Right cardiac atrium (tissue), 5 donors: ENCODE measurements around the gene GUCA1C. TPM values are rescaled to one million over a fixed set of nuclear protein-coding genes. Genes with fewer than 3 reads are reported as not detected.

ENCODE experiments used
- ATAC-seq, 2 donors: fragments of 200-7000 bp; cut with Tn5 transposase; one replicate each; pipeline versions ENCODE4 v1.8.0 to v1.9.1; 2020; ENCODE audit warnings: moderate library complexity in 2 of 2, mild to moderate bottlenecking in 1 of 2
- DNase-seq, 3 donors: peaks; one replicate each; pipeline ENCODE4 v3.0.0-alpha.2; 2020
- H3K27ac ChIP-seq: one replicate; pipeline ENCODE4 v1.5.1; 2013; ENCODE audit warnings: mild to moderate bottlenecking, low read length, control low read depth, moderate library complexity
- H3K27me3 ChIP-seq: one replicate; pipeline ENCODE4 v1.6.1; 2013; ENCODE audit not compliant: control insufficient read depth, insufficient read depth
- H3K4me1 ChIP-seq: one replicate; pipeline ENCODE4 v1.6.1; 2013; ENCODE audit warnings: low read length; ENCODE audit not compliant: control insufficient read depth, insufficient read depth
- H3K4me3 ChIP-seq: one replicate; pipeline ENCODE4 v1.5.1; 2013; ENCODE audit warnings: low read length, control low read depth
- H3K9me3 ChIP-seq: one replicate; pipeline ENCODE4 v1.6.1; 2013; ENCODE audit warnings: low read length; ENCODE audit not compliant: control insufficient read depth
- WGBS: extraction: QIAGEN DNeasy Blood & Tissue Kit; methylation state at CpG from one replicate; pipeline ENCODE4 v1.1.7; 2013; 5-methylcytosine and 5-hydroxymethylcytosine counted together
- intact Hi-C, 4 donors: fragments of 100-400 bp; cut with DNase I; formaldehyde crosslinking; loops; one replicate each; pipeline versions ENCODE4 v1.11.0 to v1.14.0; 2022 to 2023
- polyA plus RNA-seq: library from polyadenylated mRNA; stranded (reverse); fragments of 200-250 nt; gene quantifications from one replicate; pipeline ENCODE4 v1.2.3, GENCODE V29; 2013
- total RNA-seq, 4 donors: library from RNA; stranded (reverse); fragmentation: NEBNext Ultra II Directional; extraction: Animal tissue kit (Norgen Biotek cat#: 25700); gene quantifications; one replicate each; pipeline ENCODE4 v1.2.1, GENCODE V29; 2021
- donor health status: healthy with polysubstance abuse.
- donor health status: DM: no; HTN: yes; CAD: no.
- donor health status: DM: no; HTN: no; CAD: no.
- donor health status: DM: no; HTN: yes; CAD: no; lungs with severe emphysema.
- donor health status: DM: yes; HTN: yes; CAD: no.

The GUCA1C gene
- total and polyA plus RNA-seq, 5 donors, result not detected

DNA sequence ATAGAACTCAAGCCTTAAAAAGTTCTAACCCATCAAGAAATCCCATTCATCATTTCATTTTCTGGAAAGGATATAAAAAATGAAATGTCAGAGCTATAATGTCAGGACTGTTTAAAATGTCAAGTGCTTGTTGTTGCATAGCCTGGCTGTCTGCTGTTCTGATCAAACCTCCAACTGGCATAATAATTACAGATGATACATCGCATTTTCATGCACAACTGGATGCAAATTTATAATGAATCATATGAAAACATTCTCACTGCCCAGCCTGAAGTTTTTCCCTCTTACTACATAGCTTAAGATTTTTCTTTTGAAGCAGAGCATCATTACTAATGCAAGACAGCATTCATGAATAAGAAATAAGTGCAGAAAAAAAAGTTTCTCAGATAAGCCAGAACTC is 46.5 kb downstream of the GUCA1C start:
- ATAC-seq, result no peak
- Histone ChIP-seq H3K27ac (no peak overlapping the region), H3K9me3 (no peaks in the 10 kb centered on the region), H3K27me3 (no peaks in the 10 kb centered on the region), H3K4me3 (no peak overlapping the region), H3K4me1 (no peaks in the 10 kb centered on the region)
- DNase-seq, result no peak
- WGBS, result 69% methylated on average over 1 of the region's 1 CpG
- intact Hi-C loops, result no loop called here

DNA sequence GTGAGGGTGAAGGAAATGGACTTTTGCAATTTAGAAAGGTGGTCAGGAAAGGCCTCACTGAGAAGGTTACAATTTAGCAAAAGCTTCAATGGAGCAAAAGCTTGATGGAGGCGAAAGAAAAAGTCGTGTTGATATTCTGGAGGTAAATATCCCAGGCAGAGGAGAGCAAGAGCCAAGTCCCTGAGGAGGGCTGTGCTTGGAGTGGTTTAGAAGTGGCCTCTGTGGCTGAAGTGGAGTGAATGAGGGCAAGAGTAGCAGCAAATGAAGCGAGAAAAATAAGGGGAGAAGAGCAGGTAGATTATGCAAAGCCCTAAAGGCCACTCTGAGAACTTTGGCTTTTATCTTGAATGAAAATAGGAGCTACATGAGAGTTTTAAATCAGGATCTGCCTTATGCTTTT is 54.1 kb downstream of the GUCA1C start:
- no peak for ATAC-seq
- no peak overlapping the region for H3K4me3 ChIP-seq
- H3K4me1 ChIP-seq, result no peaks in the 10 kb centered on the region
- no peaks in the 10 kb centered on the region for H3K27me3 ChIP-seq
- 80% methylated on average over 3 of the region's 3 CpGs for WGBS
- no peaks in the 10 kb centered on the region for H3K9me3 ChIP-seq
- H3K27ac ChIP-seq, result no peak overlapping the region
- DNase-seq, result no peak
- intact Hi-C loops, result no loop called here

GRCh38 chr3:108897883-108898282 is 55.8 kb downstream of the GUCA1C start:
- Histone ChIP-seq H3K27ac (no peak overlapping the region), H3K27me3 (no peaks in the 10 kb centered on the region), H3K4me1 (no peaks in the 10 kb centered on the region), H3K9me3 (no peaks in the 10 kb centered on the region), H3K4me3 (no peak overlapping the region)
- intact Hi-C loops, result no loop called here
- 75% methylated on average over 3 of the region's 3 CpGs for WGBS
- DNase-seq (no peak), ATAC-seq (no peak)

DNA sequence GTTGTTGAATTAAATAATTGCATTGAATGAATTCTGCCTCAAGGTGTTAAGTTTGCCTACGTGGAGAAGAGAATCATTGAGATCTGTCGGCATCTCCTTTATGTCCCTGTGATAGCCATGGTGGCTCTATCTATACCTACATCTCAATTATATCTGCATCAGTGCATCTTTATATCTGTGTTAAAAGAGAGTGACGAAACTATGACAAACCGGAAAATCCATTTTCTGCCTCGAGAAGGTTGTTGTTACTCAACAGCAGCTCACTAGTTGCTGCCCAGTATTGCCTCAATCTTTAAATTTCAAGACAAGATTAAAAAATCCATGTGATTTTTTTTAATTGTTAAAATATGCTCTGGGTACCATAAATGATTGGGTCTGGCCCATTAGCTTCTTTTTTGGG is 58.7 kb downstream of the GUCA1C start:
- intact Hi-C loops, result no loop called here
- Histone ChIP-seq H3K27ac (no peak overlapping the region), H3K4me3 (no peak overlapping the region), H3K27me3 (no peaks in the 10 kb centered on the region), H3K4me1 (no peaks in the 10 kb centered on the region), H3K9me3 (no peaks in the 10 kb centered on the region)
- WGBS, result 85% methylated on average over 5 of the region's 5 CpGs
- ATAC-seq (no peak), DNase-seq (no peak)

- no peaks in the 10 kb centered on the region for H3K9me3 ChIP-seq
- intact Hi-C loops, result no loop called here
- DNase-seq (no peak), ATAC-seq (no peak)
- WGBS, result 68% methylated on average over 3 of the region's 3 CpGs
- H3K27me3 ChIP-seq, result no peaks in the 10 kb centered on the region
- H3K4me1 ChIP-seq, result no peaks in the 10 kb centered on the region
- no peak overlapping the region for H3K27ac ChIP-seq
- H3K4me3 ChIP-seq, result no peak overlapping the region
Measured at GRCh38 chr3:108891833-108892232, 61.8 kb downstream of the GUCA1C start.

- H3K4me3 ChIP-seq, result no peak overlapping the region
- 42% methylated on average over 2 of the region's 2 CpGs for WGBS
Measured at GRCh38 chr3:108887777-108888176, 65.9 kb downstream of the GUCA1C start.

DNA sequence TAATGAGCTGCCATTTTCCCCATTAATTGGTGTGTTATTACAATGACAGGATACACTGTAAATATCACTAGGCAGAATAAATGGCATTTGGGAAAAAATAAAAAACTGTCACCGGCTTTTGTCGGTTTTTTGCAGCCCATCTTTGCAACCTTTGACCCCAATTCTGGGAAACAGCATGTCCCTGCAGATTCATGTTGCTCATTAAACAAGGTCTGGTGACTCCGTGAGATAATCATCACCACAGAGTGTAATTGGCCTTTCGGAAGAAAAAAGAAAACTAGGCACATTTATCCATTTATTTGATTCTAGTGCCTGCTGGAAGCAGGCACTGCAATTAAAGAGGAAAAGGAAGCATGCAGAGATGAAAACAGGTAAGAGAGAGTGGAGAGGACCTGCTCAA is 66.6 kb downstream of the GUCA1C start:
- Histone ChIP-seq H3K27me3 (no peaks in the 10 kb centered on the region), H3K4me3 (no peak overlapping the region), H3K4me1 (no peaks in the 10 kb centered on the region), H3K9me3 (no peaks in the 10 kb centered on the region), H3K27ac (no peak overlapping the region)
- no peak for DNase-seq
- 83% methylated on average over 4 of the region's 4 CpGs for WGBS
- no peak for ATAC-seq
- intact Hi-C loops, result no loop called here

More at GRCh38 chr3:108887777-108888176, 65.9 kb downstream of the GUCA1C start:
- intact Hi-C loops, result no loop called here
- no peaks in the 10 kb centered on the region for H3K4me1 ChIP-seq
- no peaks in the 10 kb centered on the region for H3K27me3 ChIP-seq
- DNase-seq (no peak), ATAC-seq (no peak)
- no peak overlapping the region for H3K27ac ChIP-seq
- no peaks in the 10 kb centered on the region for H3K9me3 ChIP-seq

DNA sequence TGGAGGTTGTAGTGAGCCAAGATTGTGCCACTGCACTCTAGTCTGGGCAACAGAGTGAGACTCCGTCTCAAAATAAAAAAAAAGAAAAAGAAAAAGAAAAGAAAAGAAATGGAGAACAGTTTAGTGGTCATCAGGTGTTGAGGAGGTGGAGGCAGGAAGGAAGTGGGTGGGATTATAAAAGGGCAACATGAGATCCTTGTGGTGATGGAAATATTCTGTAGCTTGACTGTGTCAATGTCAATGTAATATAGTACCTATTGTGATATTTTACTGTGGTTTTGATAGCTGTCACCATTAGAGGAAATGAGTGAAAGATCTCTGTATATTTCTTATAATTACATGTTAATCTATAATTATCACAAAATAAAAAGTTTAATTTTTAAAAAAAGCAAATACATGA is 70.3 kb downstream of the GUCA1C start:
- WGBS, result 43% methylated on average over 1 of the region's 1 CpG
- no peak for ATAC-seq

GRCh38 chr3:108882762-108883161 is 70.9 kb downstream of the GUCA1C start:
- ATAC-seq (no peak), DNase-seq (no peak)
- Histone ChIP-seq H3K27ac (no peak overlapping the region), H3K4me1 (no peaks in the 10 kb centered on the region), H3K27me3 (no peaks in the 10 kb centered on the region), H3K9me3 (no peaks in the 10 kb centered on the region), H3K4me3 (no peak overlapping the region)
- intact Hi-C loops, result no loop called here

More for the DNA sequence above, 70.3 kb downstream of the GUCA1C start:
- intact Hi-C loops, result no loop called here
- Histone ChIP-seq H3K4me3 (no peak overlapping the region), H3K4me1 (no peaks in the 10 kb centered on the region), H3K27ac (no peak overlapping the region), H3K27me3 (no peaks in the 10 kb centered on the region), H3K9me3 (no peaks in the 10 kb centered on the region)
- no peak for DNase-seq

- intact Hi-C loops, result no loop called here
- no peak overlapping the region for H3K27ac ChIP-seq
- no peak overlapping the region for H3K4me3 ChIP-seq
- ATAC-seq (no peak), DNase-seq (no peak)
- no peaks in the 10 kb centered on the region for H3K27me3 ChIP-seq
- 86% methylated on average over 8 of the region's 8 CpGs for WGBS
- no peaks in the 10 kb centered on the region for H3K9me3 ChIP-seq
- no peaks in the 10 kb centered on the region for H3K4me1 ChIP-seq
Measured at GRCh38 chr3:108879915-108880314, 73.8 kb downstream of the GUCA1C start.

GRCh38 chr3:108877901-108878300 is 75.8 kb downstream of the GUCA1C start:
- DNase-seq (no peak), ATAC-seq (no peak)
- no peaks in the 10 kb centered on the region for H3K9me3 ChIP-seq
- no peaks in the 10 kb centered on the region for H3K4me1 ChIP-seq
- intact Hi-C loops, result no loop called here
- H3K4me3 ChIP-seq, result no peak overlapping the region
- no peak overlapping the region for H3K27ac ChIP-seq
- 29% methylated on average over 1 of the region's 1 CpG for WGBS
- H3K27me3 ChIP-seq, result no peaks in the 10 kb centered on the region

GRCh38 chr3:108863799-108864135 is 89.9 kb downstream of the GUCA1C start:
- intact Hi-C loops, result no loop called here
- WGBS, result 88% methylated on average over 6 of the region's 6 CpGs

More at GRCh38 chr3:108863799-108864135, 89.9 kb downstream of the GUCA1C start:
- DNase-seq, result no peak
- H3K9me3 ChIP-seq, result no peaks in the 10 kb centered on the region
- no peak overlapping the region for H3K27ac ChIP-seq
- H3K4me3 ChIP-seq, result no peak overlapping the region
- no peak for ATAC-seq
- H3K4me1 ChIP-seq, result no peaks in the 10 kb centered on the region
- no peaks in the 10 kb centered on the region for H3K27me3 ChIP-seq
